HG03135 (cell line): ENCODE data around the gene SLC66A3.

Experiments used
- ATAC-seq: cut with Tn5 transposase; IDR thresholded peaks from one replicate; pipeline ENCODE4 v1.9.1; 2021; ENCODE audit warnings: mild to moderate bottlenecking, moderate library complexity; ENCODE audit not compliant: unreplicated experiment

The SLC66A3 gene

GRCh38 chr2:11208083-11208482 lies 52.8 kb downstream of the SLC66A3 start:
- no peak for ATAC-seq

GRCh38 chr2:11212645-11213044 lies 57.4 kb downstream of the SLC66A3 start:
- no peak for ATAC-seq

GRCh38 chr2:11213090-11213638 lies 57.9 kb downstream of the SLC66A3 start:
- no peak for ATAC-seq

- no peak for ATAC-seq
Observed at GRCh38 chr2:11213975-11214374, 58.7 kb downstream of the SLC66A3 start.

GRCh38 chr2:11214770-11215169 lies 59.5 kb downstream of the SLC66A3 start:
- no peak for ATAC-seq

GRCh38 chr2:11215407-11215806 lies 60.1 kb downstream of the SLC66A3 start:
- no peak for ATAC-seq

GRCh38 chr2:11220445-11220844 lies 65.2 kb downstream of the SLC66A3 start:
- no peak for ATAC-seq

GRCh38 chr2:11222845-11223244 lies 67.6 kb downstream of the SLC66A3 start:
- no peak for ATAC-seq

GRCh38 chr2:11224887-11225286 lies 69.6 kb downstream of the SLC66A3 start:
- ATAC-seq, result no peak

GRCh38 chr2:11227595-11227994 lies 72.3 kb downstream of the SLC66A3 start:
- ATAC-seq, result no peak
